K562 (cell line): ENCODE measurements around the gene ALOX5. TPM values are rescaled to one million over a fixed set of nuclear protein-coding genes. Genes with fewer than 3 reads are reported as not detected.

Experiments
- ATAC-seq: fragments of 200-7000 bp; cut with Tn5 transposase; 3 replicates; pipeline ENCODE4 v1.9.1; 2020; ENCODE audit warnings: moderate library complexity
- BruUV-seq: library from RNA; stranded (reverse); fragments of 400-500 nt; replicated peaks from 2 replicates; lab custom pipeline; 2021; lab: Mats Ljungman, UMichigan
- CTCF ChIA-PET: fragments of 300-600 bp; formaldehyde crosslinking; extraction: SDS; loops from one replicate; lab custom pipeline; 2021; ENCODE audit warnings: low intra/inter-chr PET ratio; lab: Yijun Ruan, JAX
- POLR2A ChIA-PET: fragments of 300-600, 350-650 bp; sonication (Branson Sonifier 250); formaldehyde crosslinking; extraction: SDS; loops from one replicate; lab custom pipeline; 2021; ENCODE audit warnings: antibody characterized with exemption, inconsistent platforms; lab: Yijun Ruan, JAX
- DNase-seq, 4 experiments: peaks; one replicate each; pipeline versions ENCODE4 v3.0.0 to v3.0.0-alpha.2; 2011 to 2018; ENCODE audit warnings: low spot score in 3 of 4, mixed read lengths in 3 of 4; ENCODE audit errors: extremely low read depth in 1 of 4
- FAIRE-seq: peaks from 2 replicates; lab custom pipeline; 2011; peaks lifted over from hg19 to GRCh38; lab: Jason Lieb, UNC
- H2AFZ ChIP-seq: 2 replicates; pipeline ENCODE4 v1.6.0; 2011; ENCODE audit warnings: low read depth, low read length, control low read depth, inconsistent platforms
- H3K27ac ChIP-seq: fragments of 200-600 bp; 3 replicates; pipeline ENCODE4 v1.8.0; 2011; ENCODE audit warnings: low read depth, mild to moderate bottlenecking, control low read depth, inconsistent platforms, low read length, moderate library complexity, mixed read lengths; ENCODE audit errors: extremely low read depth
- H3K27me3 ChIP-seq, 2 experiments: fragments of 300-600 bp in 1 of 2; 2 replicates in 1 of 2; 3 replicates in 1 of 2; pipeline versions ENCODE4 v1.6.0 to v1.8.0; 2011; ENCODE audit warnings: inconsistent platforms in 2 of 2, low read length in 2 of 2, mild to moderate bottlenecking in 1 of 2, mixed read lengths in 1 of 2, moderate library complexity in 1 of 2; ENCODE audit not compliant: control insufficient read depth in 2 of 2, insufficient read depth in 2 of 2
- H3K36me3 ChIP-seq: fragments of 300-600 bp; 3 replicates; pipeline ENCODE4 v1.8.0; 2011; ENCODE audit warnings: mild to moderate bottlenecking, low read length, inconsistent platforms; ENCODE audit not compliant: control insufficient read depth, insufficient read depth
- H3K4me1 ChIP-seq, 2 experiments: fragments of 200-600 bp in 1 of 2; replicated peaks in 1 of 2; 2 replicates in 1 of 2; 3 replicates in 1 of 2; pipeline versions ENCODE4 v1.5.1 to v1.8.0; 2011; ENCODE audit warnings: inconsistent platforms in 2 of 2, low read length in 2 of 2, mild to moderate bottlenecking in 1 of 2, mixed read lengths in 1 of 2, moderate library complexity in 1 of 2; ENCODE audit not compliant: control insufficient read depth in 2 of 2, insufficient read depth in 2 of 2
- H3K4me2 ChIP-seq: 2 replicates; pipeline ENCODE4 v1.6.1; 2011; ENCODE audit warnings: low read length, control low read depth, inconsistent platforms, mixed read lengths; ENCODE audit not compliant: insufficient read depth
- H3K4me3 ChIP-seq: fragments of 200-600 bp; sonication (generic), shearing (Covaris generic); 2 replicates; pipeline ENCODE4 v1.5.1; 2016; ENCODE audit warnings: control low read depth, inconsistent platforms
- H3K79me2 ChIP-seq: fragments of 200-600 bp; 3 replicates; pipeline ENCODE4 v1.8.0; 2011; ENCODE audit warnings: low read length, inconsistent platforms; ENCODE audit not compliant: control insufficient read depth, insufficient read depth
- H3K9ac ChIP-seq, 2 experiments: 2 replicates each; pipeline versions ENCODE4 v1.6.0 to v1.6.1; 2011; ENCODE audit warnings: low read depth in 2 of 2, low read length in 2 of 2, control low read depth in 1 of 2, inconsistent platforms in 1 of 2, mild to moderate bottlenecking in 1 of 2, mixed read lengths in 1 of 2; ENCODE audit not compliant: insufficient read depth in 1 of 2
- H3K9me1 ChIP-seq: one replicate; pipeline ENCODE4 v1.6.0; 2011; ENCODE audit warnings: inconsistent platforms, mild to moderate bottlenecking, low read length, moderate library complexity; ENCODE audit not compliant: control insufficient read depth, insufficient read depth
- H3K9me3 ChIP-seq: replicated peaks from 2 replicates; pipeline ENCODE4 v1.5.1; 2011; ENCODE audit warnings: low read depth, low read length, inconsistent platforms; ENCODE audit not compliant: control insufficient read depth, insufficient read depth
- H4K20me1 ChIP-seq: replicated peaks from 2 replicates; pipeline ENCODE4 v1.6.1; 2011; ENCODE audit warnings: low read length, inconsistent platforms, mixed read lengths; ENCODE audit not compliant: control insufficient read depth, insufficient read depth
- FOXM1 ChIP-seq, 2 experiments: fragments of 450-650 bp in 1 of 2; sonication (generic) in 1 of 2; formaldehyde crosslinking in 1 of 2; IDR thresholded peaks; 2 replicates each; pipeline versions ENCODE4 v1.6.1 to v1.9.0; 2017 to 2022; ENCODE audit warnings: low read depth in 2 of 2, mild to moderate bottlenecking in 2 of 2, missing genetic modification reagents in 1 of 2, moderate library complexity in 1 of 2
- NFIC ChIP-seq: fragments of 450-650 bp; IDR thresholded peaks from 2 replicates; pipeline ENCODE4 v1.6.1; 2017; ENCODE audit warnings: mild to moderate bottlenecking, inconsistent platforms
- SPI1 ChIP-seq: IDR thresholded peaks from 2 replicates; pipeline ENCODE4 v1.6.1; 2011; ENCODE audit warnings: low read depth, low read length, control low read depth, borderline replicate concordance
- TFAP4 ChIP-seq: sonication (generic); formaldehyde crosslinking; IDR thresholded peaks from 2 replicates; pipeline ENCODE4 v1.8.0; 2022; ENCODE audit warnings: missing genetic modification reagents, mild to moderate bottlenecking, moderate library complexity, borderline replicate concordance
- WGBS: fragments of 100-300 bp; shearing (Covaris generic); methylation state at CpG from one replicate; pipeline ENCODE4 v1.1.6; 2016; ENCODE audit warnings: low coverage, mixed read lengths; ENCODE audit not compliant: insufficient coverage; ENCODE audit errors: missing lambda C conversion rate; 5-methylcytosine and 5-hydroxymethylcytosine counted together
- in situ Hi-C: fragments of 300-500 bp; cut with MboI; formaldehyde crosslinking; loops from 4 replicates; pipeline ENCODE4 v1.15.0; 2018; ENCODE audit warnings: inconsistent platforms, mixed read lengths
- intact Hi-C: fragments of 100-400 bp; cut with micrococcal nuclease; formaldehyde crosslinking; loops from 2 replicates; pipeline ENCODE4 v1.14.2; 2022
- polyA plus RNA-seq, 8 experiments: library from polyadenylated mRNA; depleted of rRNA in 4 of 8; stranded (reverse) in 5 of 8; unstranded in 3 of 8; fragments of >200 nt; fragmentation: Nextera tagmentation in 2 of 8; fragmentation: Illumina TruSeq in 1 of 8; extraction: Ambion mirVana in 2 of 8; extraction: Trizol in 1 of 8; gene quantifications; 2 replicates each; pipeline versions ENCODE4 v1.2.1 to v1.2.3, GENCODE V29; 2011 to 2014; ENCODE audit warnings: inconsistent platforms in 1 of 8, missing spikeins in 1 of 8
- total RNA-seq, 7 experiments: library from RNA; depleted of rRNA in 6 of 7; stranded (reverse); fragments of >200 nt in 6 of 7; fragmentation: Illumina TruSeq in 2 of 7; extraction: Trizol in 2 of 7; gene quantifications; 2 replicates each; pipeline versions ENCODE4 v1.2.1 to v1.2.3, GENCODE V29; 2011 to 2021; ENCODE audit warnings: low replicate concordance in 1 of 7

The ALOX5 gene
- total and polyA plus RNA-seq, 9 of the 15 experiments (the other 6 are each of a cell fraction or from before 2014, with no cell fraction given): 0.10 to 2.4 (median 1.4) TPM

GRCh38 chr10:45420453-45421192 lies 46.6 kb downstream of the ALOX5 start:
- ChIA-PET POLR2A (interaction anchor here (1.0 to 1.2 kb wide), 2 partner anchors 14 to 186 kb away, joined by 3 read pairs; no protein-coding TSS in a partner anchor), CTCF (no interaction called here)
- Histone ChIP-seq H3K79me2 (no peaks in the 10 kb centered on the region), H3K4me3 (no peak overlapping the region), H3K27me3 (peaks cover 0 to 8% of the 10 kb centered on the region in 2 experiments; a peak in 1 of 5 replicates), H3K27ac (no peak overlapping the region), H3K4me2 (0 out of 2 replicates have a peak overlapping the region, but pooled peaks have one; percentile 8), H2AFZ (peak overlapping the region; percentile 22; the same call in 1 of the 2 replicates), H3K9ac (peak overlapping the region in 1 of 2 experiments; percentile 66; a peak in 2 of 4 replicates), H3K9me3 (no peaks in the 10 kb centered on the region), H4K20me1 (no peaks in the 10 kb centered on the region), H3K9me1 (no peaks in the 10 kb centered on the region), H3K4me1 (peaks cover 12 to 28% of the 10 kb centered on the region in 2 experiments; a peak in 4 of 5 replicates), H3K36me3 (no peaks in the 10 kb centered on the region)
- in situ Hi-C loops (no loop called here), intact Hi-C loops (no loop called here)
- peak; percentile 39; the same call in 1 of the 2 replicates for TF ChIP-seq NFIC
- TF ChIP-seq FOXM1 (IDR thresholded peaks at IDR 0.05; ENCODE audit: low read depth): no peak
- TF ChIP-seq FOXM1 (CRISPR knock-in tag; IDR thresholded peaks at IDR 0.05; ENCODE audit: low read depth): no peak
- 0 out of 2 replicates have a peak, but pooled peaks have one; percentile 3 for TF ChIP-seq TFAP4 (CRISPR knock-in tag)
- TF ChIP-seq SPI1: peak; percentile 7; the same call in 1 of the 2 replicates
- ATAC-seq: no peak
- FAIRE-seq: peak; percentile 49
- no TSS peak for BruUV-seq
- peak in 1 of 4 experiments; percentile 8 for DNase-seq
- WGBS: 36% methylated on average over 16 of the region's 16 CpGs
